Transverse colon (tissue), 3 donors: ENCODE data around the gene IL9.

ENCODE experiments used
- CTCF ChIP-seq, 5 experiments: fragments of 200-600 bp in 3 of 5; fragments of 450-650 bp in 2 of 5; sonication (generic) in 3 of 5; IDR thresholded peaks; 1 replicate in 2 of 5; 2 replicates in 3 of 5; pipeline ENCODE4 v1.5.1; 2016 to 2017; ENCODE audit warnings: antibody characterized with exemption in 5 of 5, inconsistent platforms in 3 of 5, mild to moderate bottlenecking in 2 of 5, moderate library complexity in 1 of 5
- EP300 ChIP-seq: sonication (generic); formaldehyde crosslinking; IDR thresholded peaks from one replicate; pipeline ENCODE4 v1.6.1; 2017; ENCODE audit warnings: antibody characterized with exemption, low read depth

GRCh38 chr5:135880801-135881200, 14.8 kb downstream of the IL9 start:
- no peak for TF ChIP-seq CTCF (IDR thresholded peaks at IDR 0.05)
- no peak for TF ChIP-seq EP300
